Measurements from ENCODE around the gene FGF10. TPM values are rescaled to one million over a fixed set of nuclear protein-coding genes. Genes with fewer than 3 reads are reported as not detected.

Gene FGF10
- total RNA-seq, 2 experiments from 2014 or later, result not detected

DNA sequence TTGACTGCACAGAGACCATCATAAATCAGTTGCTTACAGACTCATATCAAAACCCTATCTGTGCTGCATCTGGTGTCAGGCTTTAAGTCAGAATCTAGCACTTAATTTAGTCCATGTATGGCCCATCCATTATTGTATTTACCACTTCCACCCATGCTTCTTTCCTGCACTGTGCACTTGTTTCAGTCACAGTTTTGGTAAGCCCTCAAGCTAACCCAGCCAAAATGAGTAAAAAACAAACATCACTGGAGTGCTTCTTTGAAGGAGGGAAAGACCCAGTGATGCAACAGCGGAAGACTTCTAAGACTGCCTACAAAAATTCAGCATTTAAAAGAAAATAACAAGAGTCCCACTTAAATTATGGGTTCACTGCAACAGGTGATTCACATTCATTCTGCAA, 69.0 kb downstream of the FGF10 start:
- POLR2A ChIA-PET, result no interaction called here

DNA sequence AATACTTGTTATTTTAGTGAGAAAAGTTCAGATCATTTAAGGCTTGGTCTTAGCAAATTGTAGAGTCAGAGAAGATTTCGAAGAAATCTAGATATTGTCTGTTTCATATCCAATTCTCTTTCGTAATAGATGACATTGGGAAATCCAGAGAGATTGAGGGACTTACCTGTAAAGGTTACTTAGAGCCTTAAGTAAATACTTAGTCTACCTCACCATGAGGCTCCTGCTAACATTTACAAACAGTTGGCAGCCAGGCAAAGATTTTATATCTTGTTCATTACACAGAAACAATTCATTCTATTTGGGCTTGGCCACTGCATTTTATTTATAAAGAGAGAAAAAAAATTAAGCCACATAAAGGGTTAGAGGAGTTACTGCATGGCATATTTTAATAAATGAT, 70.3 kb downstream of the FGF10 start:
- no peak overlapping the region for H3K4me3 ChIP-seq (ENCODE audit: low read depth, low read length, poor library complexity, severe bottlenecking)
- no TSS peak for BruUV-seq (replicated peaks)
- H4K20me1 ChIP-seq (ENCODE audit: insufficient read depth, low read length), result no peaks in the 10 kb centered on the region
- no peak for DNase-seq (ENCODE audit: low spot score)
- no peak overlapping the region for H3K27ac ChIP-seq (ENCODE audit: low read depth, low read length, poor library complexity, severe bottlenecking)
- H3K79me2 ChIP-seq (ENCODE audit: insufficient read depth, low read depth, low read length), result no peaks in the 10 kb centered on the region
- TF ChIP-seq EZH2phosphoT487 (IDR thresholded peaks at IDR 0.05; ENCODE audit: borderline replicate concordance, low read depth, low read length), result no peak
- TF ChIP-seq, protein P1, sequence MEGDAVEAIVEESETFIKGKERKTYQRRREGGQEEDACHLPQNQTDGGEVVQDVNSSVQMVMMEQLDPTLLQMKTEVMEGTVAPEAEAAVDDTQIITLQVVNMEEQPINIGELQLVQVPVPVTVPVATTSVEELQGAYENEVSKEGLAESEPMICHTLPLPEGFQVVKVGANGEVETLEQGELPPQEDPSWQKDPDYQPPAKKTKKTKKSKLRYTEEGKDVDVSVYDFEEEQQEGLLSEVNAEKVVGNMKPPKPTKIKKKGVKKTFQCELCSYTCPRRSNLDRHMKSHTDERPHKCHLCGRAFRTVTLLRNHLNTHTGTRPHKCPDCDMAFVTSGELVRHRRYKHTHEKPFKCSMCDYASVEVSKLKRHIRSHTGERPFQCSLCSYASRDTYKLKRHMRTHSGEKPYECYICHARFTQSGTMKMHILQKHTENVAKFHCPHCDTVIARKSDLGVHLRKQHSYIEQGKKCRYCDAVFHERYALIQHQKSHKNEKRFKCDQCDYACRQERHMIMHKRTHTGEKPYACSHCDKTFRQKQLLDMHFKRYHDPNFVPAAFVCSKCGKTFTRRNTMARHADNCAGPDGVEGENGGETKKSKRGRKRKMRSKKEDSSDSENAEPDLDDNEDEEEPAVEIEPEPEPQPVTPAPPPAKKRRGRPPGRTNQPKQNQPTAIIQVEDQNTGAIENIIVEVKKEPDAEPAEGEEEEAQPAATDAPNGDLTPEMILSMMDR (conservative IDR thresholded peaks at IDR 0.05; ENCODE audit: low read length), result no peak
- no peak overlapping the region for H3K4me2 ChIP-seq (ENCODE audit: low read length)
- H2AFZ ChIP-seq (ENCODE audit: low read length), result no peak overlapping the region
- no peaks in the 10 kb centered on the region for H3K4me1 ChIP-seq (ENCODE audit: insufficient read depth, low read length, poor library complexity, severe bottlenecking)
- H3K9me3 ChIP-seq (ENCODE audit: low read length), result no peaks in the 10 kb centered on the region
- CTCF ChIA-PET (ENCODE audit: unreplicated experiment), result no interaction called here
- H3K36me3 ChIP-seq (ENCODE audit: insufficient read depth, low read length), result no peaks in the 10 kb centered on the region
- no peaks in the 10 kb centered on the region for H3K9me2 ChIP-seq (ENCODE audit: insufficient read depth, low read length)
- POLR2A ChIA-PET, result no interaction called here
- intact Hi-C loops (cut with micrococcal nuclease; ENCODE audit: unreplicated experiment), result no loop called here

More for the DNA sequence above, 69.0 kb downstream of the FGF10 start:
- no peaks in the 10 kb centered on the region for H3K36me3 ChIP-seq (ENCODE audit: insufficient read depth, low read length)
- no TSS peak for BruUV-seq (replicated peaks)
- TF ChIP-seq EZH2phosphoT487 (IDR thresholded peaks at IDR 0.05; ENCODE audit: borderline replicate concordance, low read depth, low read length), result no peak
- TF ChIP-seq, protein P1 (conservative IDR thresholded peaks at IDR 0.05; ENCODE audit: low read length), result no peak
- no peak overlapping the region for H3K4me2 ChIP-seq (ENCODE audit: low read length)
- intact Hi-C loops (cut with micrococcal nuclease; ENCODE audit: unreplicated experiment), result no loop called here
- H3K79me2 ChIP-seq (ENCODE audit: insufficient read depth, low read depth, low read length), result no peaks in the 10 kb centered on the region
- no peak overlapping the region for H3K27ac ChIP-seq (ENCODE audit: low read depth, low read length, poor library complexity, severe bottlenecking)
- no peaks in the 10 kb centered on the region for H4K20me1 ChIP-seq (ENCODE audit: insufficient read depth, low read length)
- no peak for DNase-seq (ENCODE audit: low spot score)
- no peak overlapping the region for H2AFZ ChIP-seq (ENCODE audit: low read length)
- no peaks in the 10 kb centered on the region for H3K9me2 ChIP-seq (ENCODE audit: insufficient read depth, low read length)
- H3K4me1 ChIP-seq (ENCODE audit: insufficient read depth, low read length, poor library complexity, severe bottlenecking), result no peaks in the 10 kb centered on the region
- H3K9me3 ChIP-seq (ENCODE audit: low read length), result no peaks in the 10 kb centered on the region
- no peak overlapping the region for H3K4me3 ChIP-seq (ENCODE audit: low read depth, low read length, poor library complexity, severe bottlenecking)
- CTCF ChIA-PET (ENCODE audit: unreplicated experiment), result no interaction called here

DNA sequence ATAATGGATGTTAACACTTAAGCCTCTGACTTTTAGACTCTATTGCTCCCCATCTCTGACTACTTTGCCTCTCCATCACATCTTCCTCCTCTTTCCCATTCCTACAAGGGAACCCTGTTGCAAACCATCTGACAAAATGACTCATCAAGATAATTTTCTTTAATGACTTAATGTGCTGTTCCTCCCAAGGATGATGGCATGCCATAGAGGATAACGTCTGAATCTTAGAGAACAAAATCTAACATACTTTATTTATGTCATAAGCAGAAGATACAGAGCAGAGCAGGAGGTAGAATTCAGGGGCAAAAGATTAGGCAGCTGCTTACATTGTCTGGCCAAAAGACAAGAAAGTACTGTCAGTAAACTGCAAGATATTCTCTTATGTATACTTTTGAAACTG, 76.8 kb downstream of the FGF10 start:
- intact Hi-C loops (cut with micrococcal nuclease; ENCODE audit: unreplicated experiment), result no loop called here
- Histone ChIP-seq H3K79me2 (ENCODE audit: insufficient read depth, low read depth, low read length) (no peaks in the 10 kb centered on the region), H4K20me1 (ENCODE audit: insufficient read depth, low read length) (no peaks in the 10 kb centered on the region), H3K4me2 (ENCODE audit: low read length) (no peak overlapping the region), H3K27ac (ENCODE audit: low read depth, low read length, poor library complexity, severe bottlenecking) (no peak overlapping the region), H3K4me1 (ENCODE audit: insufficient read depth, low read length, poor library complexity, severe bottlenecking) (no peaks in the 10 kb centered on the region), H3K9me2 (ENCODE audit: insufficient read depth, low read length) (no peaks in the 10 kb centered on the region), H2AFZ (ENCODE audit: low read length) (no peak overlapping the region), H3K9me3 (ENCODE audit: low read length) (no peaks in the 10 kb centered on the region), H3K36me3 (ENCODE audit: insufficient read depth, low read length) (no peaks in the 10 kb centered on the region), H3K4me3 (ENCODE audit: low read depth, low read length, poor library complexity, severe bottlenecking) (no peak overlapping the region)
- no peak for DNase-seq (ENCODE audit: low spot score)
- CTCF ChIA-PET (ENCODE audit: unreplicated experiment), result no interaction called here
- TF ChIP-seq, protein P1 (conservative IDR thresholded peaks at IDR 0.05; ENCODE audit: low read length), result no peak
- no peak for TF ChIP-seq EZH2phosphoT487 (IDR thresholded peaks at IDR 0.05; ENCODE audit: borderline replicate concordance, low read depth, low read length)
- BruUV-seq (replicated peaks), result no TSS peak
- POLR2A ChIA-PET, result no interaction called here
